Measurements from ENCODE around the gene RPP21.
A peak's percentile ranks its signal among the peaks of the same experiment; 100 is the strongest.
"Not testable (repeated sequence)": the region's sequence is repeated elsewhere in the genome, so short reads cannot be mapped to it uniquely, and the experiment has no call there.

Gene RPP21

GRCh38 chr6:30331981-30332380 is 13.0 kb upstream of the RPP21 start:
- no peak for DNase-seq

GRCh38 chr6:30334075-30334783 is 10.7 kb upstream of the RPP21 start:
- no peak for DNase-seq

- no peak for DNase-seq
Measured at GRCh38 chr6:30340589-30341054, 4.3 kb upstream of the RPP21 start.

- DNase-seq: no peak
Measured at GRCh38 chr6:30341218-30341617, 3.7 kb upstream of the RPP21 start.

GRCh38 chr6:30341728-30342127 is 3.2 kb upstream of the RPP21 start:
- DNase-seq: no peak

- DNase-seq: no peak
Measured at GRCh38 chr6:30344191-30344867, 627 bp upstream of the RPP21 start.

- DNase-seq: no peak
Measured at GRCh38 chr6:30345852-30346251, 896 bp downstream of the RPP21 start.

GRCh38 chr6:30348957-30349356 is 4.0 kb downstream of the RPP21 start:
- DNase-seq: no peak

GRCh38 chr6:30349421-30350177 is 4.6 kb downstream of the RPP21 start:
- DNase-seq: no peak

- DNase-seq: no peak
Measured at GRCh38 chr6:30350524-30350923, 5.6 kb downstream of the RPP21 start.

- no peak for DNase-seq
Measured at GRCh38 chr6:30352550-30352949, 7.6 kb downstream of the RPP21 start.

- no peak for DNase-seq
Measured at GRCh38 chr6:30355281-30355680, 10.3 kb downstream of the RPP21 start.

- no peak for DNase-seq
Measured at GRCh38 chr6:30356536-30356935, 11.6 kb downstream of the RPP21 start.

- DNase-seq: peak; percentile 30
Measured at GRCh38 chr6:30357678-30358540, 13.0 kb downstream of the RPP21 start.

GRCh38 chr6:30359276-30359675 is 14.3 kb downstream of the RPP21 start:
- no peak for DNase-seq

GRCh38 chr6:30360139-30360538 is 15.2 kb downstream of the RPP21 start:
- no peak for DNase-seq

GRCh38 chr6:30361661-30362060 is 16.7 kb downstream of the RPP21 start:
- DNase-seq: no peak

- DNase-seq: no peak
Measured at GRCh38 chr6:30363459-30363858, 18.5 kb downstream of the RPP21 start.

GRCh38 chr6:30364591-30364990 is 19.6 kb downstream of the RPP21 start:
- no peak for DNase-seq

- not testable (repeated sequence) for DNase-seq
Measured at GRCh38 chr6:30369280-30369679, 24.3 kb downstream of the RPP21 start.

GRCh38 chr6:30378290-30378937 is 33.5 kb downstream of the RPP21 start:
- DNase-seq: no peak

- DNase-seq: no peak
Measured at GRCh38 chr6:30380464-30380863, 35.5 kb downstream of the RPP21 start.

Data from effector CD4-positive, alpha-beta T cell (primary cell).